NCI-H748 (cell line): ENCODE data around the gene CAMTA1.

ENCODE experiments used
- DNase-seq: peaks from one replicate; lab custom pipeline; 2025; ENCODE audit not compliant: unreplicated experiment; lab: John Stamatoyannopoulos, UW

The CAMTA1 gene

DNA sequence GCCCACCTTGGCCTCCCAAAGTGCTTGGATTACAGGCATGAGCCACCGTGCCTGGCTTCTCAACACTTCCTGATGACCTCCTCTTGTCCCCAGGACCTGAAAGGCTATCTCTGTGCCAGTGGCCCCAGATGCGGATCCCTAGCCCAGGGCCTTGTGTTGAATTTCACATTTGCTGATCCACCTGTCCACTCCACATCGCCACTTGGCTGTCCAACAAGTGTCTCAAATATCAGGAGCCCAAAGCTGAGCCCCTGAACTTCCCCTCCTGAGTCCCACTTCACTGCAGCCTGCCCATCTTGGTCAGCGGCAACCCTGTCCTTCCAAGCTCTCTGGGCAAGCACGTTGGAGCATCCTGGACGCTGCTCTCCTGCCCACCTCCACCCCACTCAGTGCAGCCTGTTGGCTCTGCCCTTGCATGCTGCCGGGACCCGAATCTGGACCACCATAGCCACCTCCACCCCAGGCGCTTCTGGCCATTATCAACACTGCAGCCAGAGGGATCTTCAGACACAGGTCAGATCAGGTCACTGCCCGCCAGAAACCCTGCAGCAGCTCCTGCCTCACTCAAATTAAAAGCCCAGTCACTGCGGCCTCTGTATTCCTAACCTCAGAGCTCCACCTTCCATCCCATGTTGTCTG, 633.3 kb downstream of the CAMTA1 start:
- no peak for DNase-seq

DNA sequence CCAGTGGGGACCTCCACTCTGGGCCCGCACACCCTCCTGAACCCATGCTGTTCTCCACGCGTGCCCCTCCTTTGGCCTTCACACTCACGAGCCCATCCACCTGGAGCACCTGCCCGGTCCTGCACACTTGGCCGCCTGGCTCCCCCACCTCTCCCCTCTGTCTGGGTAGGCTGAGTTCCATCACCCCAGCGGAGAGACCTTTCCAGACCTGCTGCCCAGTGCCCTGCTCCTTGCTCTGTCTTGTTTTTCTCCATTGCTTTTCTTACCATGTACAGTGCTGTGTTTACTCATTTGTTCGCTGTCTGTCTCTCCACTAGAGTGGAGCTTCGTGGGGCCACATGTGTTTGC, 634.8 kb downstream of the CAMTA1 start:
- no peak for DNase-seq

- no peak for DNase-seq
Observed at GRCh38 chr1:7420470-7421100, 635.3 kb downstream of the CAMTA1 start.

DNA sequence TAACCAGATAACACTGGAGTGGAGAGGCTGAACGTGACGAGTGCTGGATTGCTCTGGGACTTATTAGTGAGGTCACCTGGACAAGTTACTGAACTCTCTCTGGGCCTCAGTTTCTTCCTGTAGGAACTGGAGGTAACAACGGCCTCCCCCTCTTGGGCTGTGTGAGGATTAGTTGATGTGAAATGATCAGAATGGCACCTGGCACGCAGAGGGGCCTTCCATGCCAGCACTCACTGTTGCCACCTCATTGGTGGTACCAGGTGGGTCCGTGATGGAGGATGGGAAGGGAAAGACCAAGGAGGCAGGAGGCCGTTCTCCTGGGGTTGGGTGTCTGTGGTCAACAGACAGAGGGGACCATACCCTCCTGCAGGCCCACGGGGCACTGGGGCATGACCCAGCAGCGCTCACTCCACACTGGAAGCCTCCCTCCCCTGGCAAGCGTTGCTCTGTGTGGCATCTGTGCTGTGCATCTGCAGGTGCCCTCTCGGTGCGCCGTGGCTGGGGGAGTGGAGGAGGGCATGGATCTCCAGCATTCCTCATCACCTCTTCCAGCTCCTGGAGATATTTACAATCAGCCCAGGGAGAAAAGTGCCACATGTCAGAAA, 636.3 kb downstream of the CAMTA1 start:
- no peak for DNase-seq

- DNase-seq = no peak
Observed at GRCh38 chr1:7422081-7422480, 636.8 kb downstream of the CAMTA1 start.

DNA sequence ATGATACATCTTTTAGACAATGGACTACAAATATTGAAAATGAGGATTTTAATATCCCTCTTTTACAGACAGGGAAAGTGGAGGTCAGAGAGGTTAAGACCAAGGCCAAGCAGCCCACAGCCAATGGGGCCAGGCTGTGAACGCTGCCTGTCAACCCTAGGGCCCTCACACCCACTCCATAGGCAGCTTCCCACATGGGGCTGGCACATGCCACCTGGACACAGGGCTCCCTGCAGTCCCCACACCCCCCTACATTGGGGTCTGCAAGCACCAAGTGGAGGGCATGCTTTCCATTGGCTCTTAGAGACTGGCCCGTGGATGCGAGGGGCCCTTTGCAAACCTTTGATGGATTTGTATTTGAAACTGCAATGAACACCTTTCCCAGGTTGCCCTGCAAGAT, 637.3 kb downstream of the CAMTA1 start:
- DNase-seq = no peak

GRCh38 chr1:7422966-7423365, 637.7 kb downstream of the CAMTA1 start:
- DNase-seq = peak; percentile 65

GRCh38 chr1:7424352-7424890, 639.2 kb downstream of the CAMTA1 start:
- no peak for DNase-seq

DNA sequence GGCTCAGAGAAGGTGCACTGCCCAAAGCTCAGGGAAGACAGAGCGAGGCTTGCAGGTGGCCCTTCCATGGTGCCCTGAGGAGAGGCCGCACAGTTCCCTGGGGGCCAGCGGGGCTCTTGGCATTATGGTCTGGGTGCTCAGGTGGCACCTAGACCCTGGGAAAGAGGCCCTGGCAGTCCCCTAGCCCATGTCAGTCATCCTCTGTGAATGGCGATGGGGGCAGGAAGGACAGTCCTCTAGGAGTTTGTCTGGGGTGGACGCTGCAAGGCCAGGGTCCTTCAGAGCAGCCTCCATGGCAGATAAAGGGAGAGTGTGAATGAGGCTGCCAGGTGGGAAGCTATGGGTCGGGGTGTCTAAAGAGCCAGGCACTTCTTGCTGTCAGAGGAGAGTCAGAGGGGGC, 640.0 kb downstream of the CAMTA1 start:
- DNase-seq = no peak

DNA sequence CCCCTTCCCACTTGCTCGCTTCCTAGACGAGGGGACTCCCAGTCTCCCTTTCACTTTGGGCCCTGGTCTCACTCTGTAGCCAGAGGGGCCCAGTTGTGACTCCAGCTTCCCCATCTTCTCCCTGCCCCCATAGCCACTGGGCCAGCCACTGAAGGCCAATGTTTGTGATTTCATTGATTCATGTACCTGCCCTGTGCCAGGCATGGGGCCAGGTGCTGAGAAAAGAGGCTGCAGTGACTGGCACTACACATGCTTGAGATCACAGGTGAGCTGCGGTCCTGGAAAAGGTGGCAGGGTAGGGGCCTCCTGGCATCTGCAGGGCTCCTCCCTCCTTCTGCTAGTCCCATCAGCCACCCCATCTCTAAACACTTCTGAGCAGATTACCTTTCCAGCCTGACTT, 640.5 kb downstream of the CAMTA1 start:
- no peak for DNase-seq

- no peak for DNase-seq
Observed at GRCh38 chr1:7426780-7427604, 641.7 kb downstream of the CAMTA1 start.

- no peak for DNase-seq
Observed at GRCh38 chr1:7427605-7428300, 642.5 kb downstream of the CAMTA1 start.

DNA sequence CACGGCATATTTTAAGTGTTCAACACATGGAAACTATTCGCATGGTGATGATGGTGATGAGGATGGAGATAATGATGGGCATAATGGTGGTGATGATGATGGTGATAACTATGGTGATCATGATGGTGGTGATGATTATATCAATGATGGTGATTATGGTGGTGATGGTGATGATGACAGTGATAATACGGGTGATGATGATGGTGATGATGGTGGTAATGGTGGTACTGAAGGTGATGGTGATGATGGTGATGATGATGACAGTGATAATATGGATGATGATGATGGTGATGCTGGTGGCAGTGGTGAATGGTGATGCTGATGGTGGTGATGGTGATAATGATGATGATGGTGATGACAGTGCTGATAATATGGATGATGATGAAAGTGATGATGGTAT, 644.0 kb downstream of the CAMTA1 start:
- no peak for DNase-seq

GRCh38 chr1:7430047-7430608, 644.9 kb downstream of the CAMTA1 start:
- no peak for DNase-seq

- DNase-seq = no peak
Observed at GRCh38 chr1:7430691-7431090, 645.4 kb downstream of the CAMTA1 start.

GRCh38 chr1:7432102-7432899, 647.0 kb downstream of the CAMTA1 start:
- no peak for DNase-seq

DNA sequence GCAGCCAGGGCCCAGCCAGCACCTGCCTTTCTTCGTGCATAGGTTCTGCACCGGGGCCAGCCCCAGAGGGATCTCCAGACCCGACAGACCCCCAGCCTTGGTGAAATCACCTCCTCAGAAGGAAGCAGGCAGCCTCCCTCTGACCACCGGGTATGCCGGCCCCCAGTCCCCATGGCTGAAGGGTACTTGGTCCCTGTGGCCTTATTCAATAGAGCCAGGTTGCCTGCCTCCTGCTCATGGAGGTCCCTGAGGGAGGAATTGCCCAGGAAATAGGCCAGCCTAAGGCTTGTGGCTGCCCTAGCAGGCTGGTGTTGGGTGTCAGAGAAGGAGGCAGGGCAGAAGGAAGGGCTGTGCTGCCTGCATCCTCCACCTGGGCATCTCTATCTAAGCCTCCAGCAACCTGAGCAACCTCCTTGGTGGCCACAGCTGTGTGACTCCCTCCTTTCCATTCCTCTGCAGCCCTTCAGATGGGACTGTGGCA, 647.7 kb downstream of the CAMTA1 start:
- no peak for DNase-seq

- no peak for DNase-seq
Observed at GRCh38 chr1:7434566-7434965, 649.3 kb downstream of the CAMTA1 start.

GRCh38 chr1:7435276-7436055, 650.2 kb downstream of the CAMTA1 start:
- DNase-seq = no peak
